NCI-H82 treated with DMSO at 0.1 percent for 48 hours (cell line): Measurements from ENCODE around the gene ARPC1A.
"Not testable (repeated sequence)": the region's sequence is repeated elsewhere in the genome, so short reads cannot be mapped to it uniquely, and the experiment has no call there.

Experiments used
- DNase-seq: peaks from one replicate; lab custom pipeline; 2025; ENCODE audit not compliant: unreplicated experiment; lab: John Stamatoyannopoulos, UW

ARPC1A gene

GRCh38 chr7:99407872-99408378 lies 82.2 kb downstream of the ARPC1A start:
- no peak for DNase-seq

DNA sequence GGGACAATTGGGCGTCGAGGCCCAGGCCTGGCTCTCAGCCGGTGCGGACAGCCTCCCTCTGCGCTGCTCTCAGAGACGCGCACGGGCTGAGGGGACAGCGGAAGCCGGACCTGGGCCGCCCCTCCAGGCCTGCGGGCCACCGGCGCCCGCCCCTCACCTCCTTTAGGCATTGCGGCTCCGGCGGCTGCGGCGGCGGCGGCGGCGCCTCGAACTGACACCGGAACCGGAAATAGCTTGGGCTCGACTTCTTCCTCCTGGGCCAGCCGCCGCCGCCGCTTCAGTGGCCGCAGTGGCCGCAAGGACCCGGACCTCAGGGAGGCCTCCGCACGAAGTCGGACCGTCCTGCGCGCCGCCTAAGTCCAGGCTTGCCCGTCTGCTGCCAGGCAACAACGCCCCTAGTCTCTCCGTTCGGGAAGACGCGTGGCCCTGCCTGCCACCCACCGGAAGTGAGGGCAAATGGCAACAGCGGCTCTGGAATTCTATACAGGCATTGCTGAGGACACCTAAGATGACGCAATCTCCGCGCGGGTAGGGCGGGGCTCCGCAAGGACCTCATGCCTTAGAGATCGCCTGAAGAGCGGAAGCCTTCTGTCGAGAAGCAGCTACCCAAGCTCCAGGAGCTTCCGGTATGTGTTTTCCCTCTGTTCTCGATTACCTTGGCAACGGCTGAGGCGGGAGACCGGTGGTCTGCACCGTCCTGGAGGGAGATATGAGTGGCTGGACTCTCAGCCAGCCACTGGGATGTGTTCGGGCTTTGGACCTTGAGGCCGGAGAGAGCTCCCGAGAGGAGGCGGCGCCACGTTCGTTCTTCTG lies 82.9 kb downstream of the ARPC1A start, which contains the start of the genes BUD31 and PDAP1:
Gene BUD31, plus strand, starts transcription at position 591 of the 813 bp plus-strand sequence. CDS start 2,124 bp downstream, outside the sequence.
Gene PDAP1, minus strand, starts transcription at position 219 of the 813 bp plus-strand sequence. Its CDS starts 49 bp downstream, at position 170.
- peak; percentile 90 for DNase-seq

DNA sequence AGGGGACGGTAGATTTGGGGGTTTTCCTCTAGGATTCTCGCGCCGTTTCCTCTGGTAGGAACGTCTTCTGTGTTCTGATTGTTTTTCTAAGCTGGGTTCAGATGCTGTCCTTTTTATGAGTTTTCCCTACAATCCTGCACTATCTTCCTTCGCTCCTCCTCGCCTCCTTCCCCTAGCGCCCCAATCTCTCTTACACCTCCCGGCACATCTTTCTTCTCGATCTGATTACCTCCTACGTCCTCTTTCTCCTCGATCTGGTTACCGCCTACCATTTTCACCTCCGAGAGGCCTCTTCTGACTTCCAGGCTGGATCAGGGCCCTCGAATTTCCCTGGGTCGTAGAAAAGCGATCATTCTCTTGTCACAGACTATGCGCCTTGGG lies 83.5 kb downstream of the ARPC1A start:
- no peak for DNase-seq

DNA sequence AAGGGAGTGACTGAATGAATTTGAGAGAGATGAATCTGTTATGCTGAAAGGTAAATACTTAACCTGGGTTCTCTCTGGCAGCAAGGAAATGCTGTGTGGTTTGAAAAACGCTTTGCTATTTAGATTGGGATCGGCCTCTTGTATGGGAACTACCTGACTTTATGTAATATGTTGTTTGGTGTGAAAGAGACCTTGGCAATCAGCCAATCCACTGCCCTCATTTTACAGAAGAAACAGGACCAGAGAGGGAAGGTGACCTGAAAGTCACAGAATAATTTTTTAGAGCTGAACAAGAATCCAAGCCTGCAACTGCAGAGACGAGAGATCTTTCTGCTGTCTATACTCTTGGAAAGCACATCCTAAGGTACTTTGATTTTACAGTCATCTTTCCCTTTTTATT lies 84.1 kb downstream of the ARPC1A start:
- no peak for DNase-seq

- no peak for DNase-seq
Measured at GRCh38 chr7:99410635-99411034, 84.9 kb downstream of the ARPC1A start.

GRCh38 chr7:99415513-99416127 lies 89.9 kb downstream of the ARPC1A start:
- DNase-seq: not testable (repeated sequence)
